IMR-90 (cell line): ENCODE results near the gene PALLD. TPM values are rescaled to one million over a fixed set of nuclear protein-coding genes. Genes with fewer than 3 reads are reported as not detected.

Experiments used
- ATAC-seq: fragments of 200-7000 bp; cut with Tn5 transposase; 2 replicates; pipeline ENCODE4 v1.9.1; 2020; ENCODE audit warnings: low read depth, mild to moderate bottlenecking, moderate library complexity
- BruUV-seq: library from RNA; stranded (reverse); fragments of 400-500 nt; replicated peaks from 2 replicates; lab custom pipeline; 2021; lab: Mats Ljungman, UMichigan
- CTCF ChIA-PET: fragments of 300-600 bp; formaldehyde crosslinking; extraction: SDS; loops from one replicate; lab custom pipeline; 2021; ENCODE audit warnings: antibody characterized with exemption; lab: Yijun Ruan, JAX
- POLR2A ChIA-PET: fragments of 300-600 bp; sonication (Branson Sonifier 250); formaldehyde crosslinking; loops from one replicate; lab custom pipeline; 2022; ENCODE audit warnings: antibody characterized with exemption; ENCODE audit not compliant: unreplicated experiment; lab: Charles Lee
- DNase-seq: peaks from one replicate; pipeline ENCODE4 v3.0.0; 2013
- H2AFZ ChIP-seq: replicated peaks from 2 replicates; pipeline ENCODE3; 2013; ENCODE audit warnings: low read length, mild to moderate bottlenecking; ENCODE audit not compliant: poor library complexity
- H2AK5ac ChIP-seq: 2 replicates; pipeline ENCODE4 v1.6.1; 2013; ENCODE audit warnings: low read depth, low read length, inconsistent platforms
- H2AK9ac ChIP-seq: replicated peaks from 2 replicates; pipeline ENCODE3; 2013; ENCODE audit warnings: mild to moderate bottlenecking, low read depth, low read length, moderate library complexity; ENCODE audit not compliant: poor library complexity
- H2BK120ac ChIP-seq: 2 replicates; pipeline ENCODE4 v1.6.1; 2013; ENCODE audit warnings: low read depth, low read length, inconsistent platforms
- H2BK15ac ChIP-seq: 3 replicates; pipeline ENCODE4 v1.6.1; 2013; ENCODE audit warnings: low read depth, low read length, inconsistent platforms
- H2BK20ac ChIP-seq: 2 replicates; pipeline ENCODE4 v1.6.1; 2013; ENCODE audit warnings: low read depth, mild to moderate bottlenecking, inconsistent platforms, low read length, moderate library complexity
- H2BK5ac ChIP-seq: 2 replicates; pipeline ENCODE4 v1.6.1; 2013; ENCODE audit warnings: mild to moderate bottlenecking, low read depth, low read length, inconsistent platforms; ENCODE audit not compliant: poor library complexity, severe bottlenecking
- H3K14ac ChIP-seq: replicated peaks from 2 replicates; pipeline ENCODE4 v1.6.1; 2013; ENCODE audit warnings: low read depth, low read length, inconsistent platforms
- H3K18ac ChIP-seq: 2 replicates; pipeline ENCODE4 v1.6.1; 2013; ENCODE audit warnings: low read depth, low read length, control low read depth
- H3K23ac ChIP-seq: 2 replicates; pipeline ENCODE4 v1.6.1; 2013; ENCODE audit warnings: low read depth, low read length, inconsistent platforms
- H3K27ac ChIP-seq: 2 replicates; pipeline ENCODE4 v1.5.1; 2013; ENCODE audit warnings: mild to moderate bottlenecking, control low read depth, low read length; ENCODE audit not compliant: insufficient read depth
- H3K27me3 ChIP-seq: 2 replicates; pipeline ENCODE4 v1.6.1; 2013; ENCODE audit warnings: low read length; ENCODE audit not compliant: control insufficient read depth, insufficient read depth
- H3K36me3 ChIP-seq: 2 replicates; pipeline ENCODE4 v1.6.1; 2013; ENCODE audit warnings: low read length, mixed read lengths; ENCODE audit not compliant: control insufficient read depth, insufficient read depth
- H3K4ac ChIP-seq: 2 replicates; pipeline ENCODE4 v1.6.1; 2013; ENCODE audit warnings: low read depth, low read length, inconsistent platforms
- H3K4me1 ChIP-seq: 2 replicates; pipeline ENCODE4 v1.6.1; 2013; ENCODE audit warnings: low read length, mixed read lengths; ENCODE audit not compliant: control insufficient read depth, insufficient read depth
- H3K4me2 ChIP-seq: 2 replicates; pipeline ENCODE4 v1.6.1; 2013; ENCODE audit warnings: low read depth, mild to moderate bottlenecking, control low read depth, low read length, moderate library complexity
- H3K4me3 ChIP-seq: 2 replicates; pipeline ENCODE4 v1.5.1; 2013; ENCODE audit warnings: low read depth, mild to moderate bottlenecking, control low read depth, low read length, moderate library complexity; ENCODE audit not compliant: insufficient read depth
- H3K56ac ChIP-seq: 2 replicates; pipeline ENCODE4 v1.6.1; 2013; ENCODE audit warnings: low read length, inconsistent platforms; ENCODE audit not compliant: insufficient read depth; ENCODE audit errors: extremely low read depth
- H3K79me1 ChIP-seq, 2 experiments: 2 replicates each; pipeline ENCODE4 v1.6.1; 2013; ENCODE audit warnings: low read length in 2 of 2, inconsistent platforms in 1 of 2, low read depth in 1 of 2
- H3K9ac ChIP-seq: 2 replicates; pipeline ENCODE4 v1.6.1; 2013; ENCODE audit warnings: low read depth, low read length, control low read depth
- H3K9me1 ChIP-seq: 2 replicates; pipeline ENCODE4 v1.6.1; 2013; ENCODE audit warnings: low read length, inconsistent platforms; ENCODE audit not compliant: insufficient read depth
- H3K9me3 ChIP-seq: 2 replicates; pipeline ENCODE4 v1.6.1; 2013; ENCODE audit warnings: low read length; ENCODE audit not compliant: control insufficient read depth, insufficient read depth
- H4K20me1 ChIP-seq: 2 replicates; pipeline ENCODE4 v1.6.1; 2013; ENCODE audit warnings: low read length, inconsistent platforms; ENCODE audit not compliant: insufficient read depth
- H4K5ac ChIP-seq: 2 replicates; pipeline ENCODE4 v1.6.1; 2013; ENCODE audit warnings: mild to moderate bottlenecking, low read depth, low read length, control low read depth
- H4K8ac ChIP-seq, 2 experiments: 2 replicates each; pipeline ENCODE4 v1.6.1; 2013; ENCODE audit warnings: low read depth in 2 of 2, low read length in 2 of 2, control low read depth in 1 of 2, inconsistent platforms in 1 of 2
- H4K91ac ChIP-seq: 2 replicates; pipeline ENCODE4 v1.6.1; 2013; ENCODE audit warnings: low read depth, low read length, inconsistent platforms; ENCODE audit not compliant: insufficient read depth
- BHLHE40 ChIP-seq: fragments of 150-350 bp; IDR thresholded peaks from 2 replicates; pipeline ENCODE4 v1.6.1; 2016; ENCODE audit warnings: mild to moderate bottlenecking, low read depth, low read length
- CEBPB ChIP-seq: IDR thresholded peaks from 2 replicates; pipeline ENCODE4 v1.6.1; 2012; ENCODE audit warnings: low read depth, low read length, improper control_type of control experiment
- CHD1 ChIP-seq: IDR thresholded peaks from 2 replicates; pipeline ENCODE4 v1.6.1; 2012; ENCODE audit warnings: low read depth, low read length, improper control_type of control experiment
- CTCF ChIP-seq: conservative IDR thresholded peaks from 2 replicates; pipeline ENCODE4 v1.5.1; 2012; ENCODE audit warnings: mild to moderate bottlenecking, low read depth, low read length, improper control_type of control experiment
- FOS ChIP-seq: fragments of 150-350 bp; IDR thresholded peaks from 2 replicates; pipeline ENCODE4 v1.6.1; 2016; ENCODE audit warnings: low read depth, low read length
- MXI1 ChIP-seq: IDR thresholded peaks from 2 replicates; pipeline ENCODE4 v1.6.1; 2012; ENCODE audit warnings: low read depth, mild to moderate bottlenecking, low read length, moderate library complexity, borderline replicate concordance
- NFE2L2 ChIP-seq: fragments of 150-350 bp; IDR thresholded peaks from 2 replicates; pipeline ENCODE4 v1.6.1; 2016; ENCODE audit warnings: low read depth, mild to moderate bottlenecking, low read length
- POLR2A ChIP-seq: IDR thresholded peaks from 2 replicates; pipeline ENCODE4 v1.6.1; 2012; ENCODE audit warnings: mild to moderate bottlenecking, low read depth, low read length
- RAD21 ChIP-seq: IDR thresholded peaks from 2 replicates; pipeline ENCODE4 v1.6.1; 2012; ENCODE audit warnings: low read length, improper control_type of control experiment
- RCOR1 ChIP-seq: IDR thresholded peaks from 2 replicates; pipeline ENCODE4 v1.6.1; 2012; ENCODE audit warnings: mild to moderate bottlenecking, low read length, improper control_type of control experiment; ENCODE audit not compliant: insufficient replicate concordance
- RFX5 ChIP-seq: IDR thresholded peaks from 2 replicates; pipeline ENCODE4 v1.8.0; 2012; ENCODE audit warnings: low read depth, mild to moderate bottlenecking, low read length, moderate library complexity
- SMC3 ChIP-seq: fragments of 150-350 bp; IDR thresholded peaks from 2 replicates; pipeline ENCODE4 v1.6.1; 2016; ENCODE audit warnings: low read depth, mild to moderate bottlenecking, antibody characterized with exemption, low read length, moderate library complexity
- USF2 ChIP-seq: fragments of 150-350 bp; IDR thresholded peaks from 2 replicates; pipeline ENCODE4 v1.6.1; 2017; ENCODE audit warnings: mild to moderate bottlenecking, antibody characterized with exemption, low read length, low read depth
- WGBS, 2 experiments: methylation state at CpG; one replicate each; pipeline versions ENCODE4 v1.1.5 to v1.1.7; 2013; ENCODE audit warnings: missing lambda C conversion rate in 2 of 2; ENCODE audit not compliant: insufficient read length in 1 of 2; ENCODE audit errors: extremely low coverage in 2 of 2; 5-methylcytosine and 5-hydroxymethylcytosine counted together
- dilution Hi-C: fragments of 300-500 bp; cut with HindIII; formaldehyde crosslinking; loops from one replicate; pipeline ENCODE4 v1.14.3; 2018; ENCODE audit warnings: low sequenced_read_pairs; ENCODE audit not compliant: unreplicated experiment
- in situ Hi-C: fragments of 300-500 bp; cut with MboI; formaldehyde crosslinking; loops from 3 replicates; pipeline ENCODE4 v1.14.3; 2019; ENCODE audit warnings: low sequenced_read_pairs, inconsistent platforms, mixed read lengths
- intact Hi-C: fragments of 100-400 bp; cut with micrococcal nuclease; formaldehyde crosslinking; loops from 2 replicates; pipeline ENCODE4 v1.10.0; 2022
- polyA plus RNA-seq, 3 experiments: library from polyadenylated mRNA; depleted of rRNA; stranded (reverse); fragments of >200 nt; gene quantifications; 2 replicates each; pipeline ENCODE4 v1.2.3, GENCODE V29; 2012; ENCODE audit warnings: low replicate concordance in 1 of 3
- total RNA-seq: library from RNA; depleted of rRNA; stranded (reverse); fragments of >200 nt; gene quantifications from 2 replicates; pipeline ENCODE4 v1.2.3, GENCODE V29; 2012

PALLD gene
- total and polyA plus RNA-seq, 2 of the 4 experiments (the other 2 are of a cell fraction) = 91.0 to 91.9 TPM

GRCh38 chr4:168751263-168752225, 254.7 kb downstream of the PALLD start:
- ChIA-PET POLR2A (interaction anchor here (1.0 kb wide), 1 partner anchor 64 kb away, joined by 4 read pairs; no protein-coding TSS in a partner anchor), CTCF (interaction anchor here (0.6 kb wide), 1 partner anchor 237 kb away, joined by 5 read pairs; no protein-coding TSS in a partner anchor)
- peak overlapping the region; percentile 4; the same call in 1 of the 2 replicates for H3K4ac ChIP-seq
- H2BK20ac ChIP-seq = peak overlapping the region; percentile 59; the same call in 1 of the 2 replicates
- no peak for TF ChIP-seq POLR2A
- peak; percentile 61 for TF ChIP-seq FOS
- peak; percentile 10; the same call in 1 of the 2 replicates for TF ChIP-seq SMC3
- TF ChIP-seq MXI1 = no peak
- peak; percentile 15 for TF ChIP-seq RAD21
- TF ChIP-seq USF2 = no peak
- TF ChIP-seq CTCF = no peak
- no peak for TF ChIP-seq RCOR1
- no peak for TF ChIP-seq NFE2L2
- TF ChIP-seq RFX5 = 0 out of 2 replicates have a peak, but pooled peaks have one; percentile 37
- no peak for TF ChIP-seq CHD1
- TF ChIP-seq BHLHE40 = peak; percentile 23; the same call in 1 of the 2 replicates
- 0 out of 2 replicates have a peak, but pooled peaks have one; percentile 30 for TF ChIP-seq CEBPB
- H3K56ac ChIP-seq = no peak overlapping the region
- H3K27me3 ChIP-seq = no peaks in the 10 kb centered on the region
- H2AK5ac ChIP-seq = no peak overlapping the region; the same call in 1 of the 2 replicates
- WGBS, 2 experiments = no CpG with 5 or more reads among the region's 12 CpGs
- H3K79me1 ChIP-seq = no peaks in the 10 kb centered on the region
- H2AFZ ChIP-seq = no peak overlapping the region
- no peak overlapping the region for H3K23ac ChIP-seq
- 0 out of 2 replicates have a peak overlapping the region, but pooled peaks have one; percentile 26 for H3K4me2 ChIP-seq
- H3K4me3 ChIP-seq = no peak overlapping the region
- H3K36me3 ChIP-seq = no peaks in the 10 kb centered on the region
- H3K14ac ChIP-seq = no peak overlapping the region
- H4K20me1 ChIP-seq = no peaks in the 10 kb centered on the region
- H3K9ac ChIP-seq = no peak overlapping the region
- H2BK15ac ChIP-seq = no peak overlapping the region
- no peak overlapping the region for H4K91ac ChIP-seq
- ATAC-seq (peak; percentile 97), DNase-seq (peak; percentile 85)
- no peak overlapping the region for H2BK120ac ChIP-seq
- H2BK5ac ChIP-seq = peak overlapping the region; percentile 4
- H3K4me1 ChIP-seq = peaks cover 9% of the 10 kb centered on the region
- no peak overlapping the region for H4K5ac ChIP-seq
- no TSS peak for BruUV-seq
- dilution Hi-C loops (no loop called here), in situ Hi-C loops (no loop called here), intact Hi-C loops (no loop called here)
- H3K27ac ChIP-seq = no peak overlapping the region
- no peak overlapping the region for H4K8ac ChIP-seq
- no peak overlapping the region; the same call in 1 of the 2 replicates for H3K18ac ChIP-seq
- no peaks in the 10 kb centered on the region for H3K9me3 ChIP-seq
- H2AK9ac ChIP-seq = no peak overlapping the region
- H3K9me1 ChIP-seq = peaks cover 4% of the 10 kb centered on the region
